Uterus (tissue), 4 donors: ENCODE measurements around the gene FARS2. TPM values are rescaled to one million over a fixed set of nuclear protein-coding genes. Genes with fewer than 3 reads are reported as not detected.

Source experiments
- DNase-seq, 2 donors: peaks; one replicate each; pipeline ENCODE4 v3.0.0-alpha.2; 2019 to 2020
- H3K27ac ChIP-seq, 2 donors: fragments of 200-600 bp; sonication (generic); 1 replicate in 1 of 2; 2 replicates in 1 of 2; pipeline ENCODE4 v1.5.1; 2016 to 2018
- H3K27me3 ChIP-seq, 2 donors: fragments of 200-600 bp; sonication (generic); one replicate each; pipeline ENCODE4 v1.5.1; 2018 to 2019; ENCODE audit warnings: control low read depth in 1 of 2
- H3K36me3 ChIP-seq, 2 donors: fragments of 200-600 bp; sonication (generic); one replicate each; pipeline ENCODE4 v1.5.1; 2019; ENCODE audit warnings: control low read depth in 1 of 2
- H3K4me1 ChIP-seq, 2 donors: fragments of 200-600 bp; sonication (generic); one replicate each; pipeline ENCODE4 v1.5.1; 2018 to 2019; ENCODE audit warnings: control low read depth in 1 of 2
- H3K4me3 ChIP-seq, 2 donors: fragments of 200-600 bp; sonication (generic); 1 replicate in 1 of 2; 2 replicates in 1 of 2; pipeline ENCODE4 v1.5.1; 2018 to 2019; ENCODE audit warnings: mild to moderate bottlenecking in 1 of 2
- H3K9me3 ChIP-seq, 2 donors: fragments of 200-600 bp; sonication (generic); one replicate each; pipeline ENCODE4 v1.5.1; 2019; ENCODE audit warnings: control low read depth in 1 of 2
- POLR2A ChIP-seq, 2 donors: fragments of 450-650 bp; IDR thresholded peaks; one replicate each; pipeline ENCODE4 v1.6.1; 2016; ENCODE audit warnings: antibody characterized with exemption in 2 of 2, mild to moderate bottlenecking in 1 of 2, moderate library complexity in 1 of 2
- intact Hi-C: fragments of 100-400 bp; cut with DNase I; formaldehyde crosslinking; loops from one replicate; pipeline ENCODE4 v1.15.1; 2023; ENCODE audit warnings: low total_unique reads
- total RNA-seq, 4 donors: library from RNA; depleted of rRNA in 3 of 4; stranded (reverse); fragments of >200 nt in 3 of 4; gene quantifications; one replicate each; pipeline versions ENCODE4 v1.1.0 to v1.2.4, GENCODE V29; 2014 to 2023
- TF ChIP-seq, protein P1 (sequence below), 4 experiments: fragments of 200-600 bp in 2 of 4; fragments of 450-650 bp in 2 of 4; sonication (generic) in 2 of 4; IDR thresholded peaks; one replicate each; pipeline ENCODE4 v1.5.1; 2016 to 2019; ENCODE audit warnings: antibody characterized with exemption in 4 of 4, mild to moderate bottlenecking in 2 of 4, moderate library complexity in 1 of 4
- donor health status: DM: yes; HTN: yes; CAD: no.

The FARS2 gene
- total RNA-seq, 4 donors from 2014 or later, result 14.4 to 32.5 (median 25.6) TPM

- Histone ChIP-seq H3K27me3 (no peaks in the 10 kb centered on the region), H3K9me3 (no peaks in the 10 kb centered on the region), H3K36me3 (no peaks in the 10 kb centered on the region), H3K27ac (no peak overlapping the region), H3K4me3 (no peak overlapping the region), H3K4me1 (no peaks in the 10 kb centered on the region)
- intact Hi-C loops, result no loop called here
- DNase-seq, result no peak
- no peak for TF ChIP-seq POLR2A (IDR thresholded peaks at IDR 0.05)
- TF ChIP-seq, protein P1, sequence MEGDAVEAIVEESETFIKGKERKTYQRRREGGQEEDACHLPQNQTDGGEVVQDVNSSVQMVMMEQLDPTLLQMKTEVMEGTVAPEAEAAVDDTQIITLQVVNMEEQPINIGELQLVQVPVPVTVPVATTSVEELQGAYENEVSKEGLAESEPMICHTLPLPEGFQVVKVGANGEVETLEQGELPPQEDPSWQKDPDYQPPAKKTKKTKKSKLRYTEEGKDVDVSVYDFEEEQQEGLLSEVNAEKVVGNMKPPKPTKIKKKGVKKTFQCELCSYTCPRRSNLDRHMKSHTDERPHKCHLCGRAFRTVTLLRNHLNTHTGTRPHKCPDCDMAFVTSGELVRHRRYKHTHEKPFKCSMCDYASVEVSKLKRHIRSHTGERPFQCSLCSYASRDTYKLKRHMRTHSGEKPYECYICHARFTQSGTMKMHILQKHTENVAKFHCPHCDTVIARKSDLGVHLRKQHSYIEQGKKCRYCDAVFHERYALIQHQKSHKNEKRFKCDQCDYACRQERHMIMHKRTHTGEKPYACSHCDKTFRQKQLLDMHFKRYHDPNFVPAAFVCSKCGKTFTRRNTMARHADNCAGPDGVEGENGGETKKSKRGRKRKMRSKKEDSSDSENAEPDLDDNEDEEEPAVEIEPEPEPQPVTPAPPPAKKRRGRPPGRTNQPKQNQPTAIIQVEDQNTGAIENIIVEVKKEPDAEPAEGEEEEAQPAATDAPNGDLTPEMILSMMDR (IDR thresholded peaks at IDR 0.05), result no peak
These were observed 517.6 kb downstream of the FARS2 start for GRCh38 chr6:5778906-5779305.

DNA sequence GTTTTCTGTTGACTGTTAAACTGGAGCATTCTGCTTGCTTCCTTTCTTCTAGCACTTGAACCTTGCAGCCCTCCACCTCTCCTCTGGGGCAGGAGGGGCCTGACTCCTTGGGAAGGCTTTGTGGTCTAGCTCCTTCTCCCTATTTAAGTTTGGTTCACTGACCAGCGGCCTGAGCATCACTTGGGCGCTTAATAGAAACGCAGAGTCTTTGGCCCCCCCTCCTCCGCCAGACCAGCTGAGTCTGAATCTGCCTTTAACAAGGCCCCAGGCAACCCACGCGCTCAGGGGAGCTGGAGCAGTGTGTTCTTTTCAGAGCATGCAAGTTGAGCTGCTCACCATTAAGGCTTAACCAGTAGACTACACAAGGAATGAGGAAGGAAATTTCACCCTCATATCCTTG lies 519.7 kb downstream of the FARS2 start:
- no peaks in the 10 kb centered on the region for H3K9me3 ChIP-seq
- intact Hi-C loops, result no loop called here
- H3K27me3 ChIP-seq, result no peaks in the 10 kb centered on the region
- H3K4me3 ChIP-seq, result no peak overlapping the region
- TF ChIP-seq, protein P1 (IDR thresholded peaks at IDR 0.05), result no peak
- no peak for TF ChIP-seq POLR2A (IDR thresholded peaks at IDR 0.05)
- no peaks in the 10 kb centered on the region for H3K36me3 ChIP-seq
- no peak for DNase-seq
- H3K27ac ChIP-seq, result no peak overlapping the region
- no peaks in the 10 kb centered on the region for H3K4me1 ChIP-seq

GRCh38 chr6:5781966-5782556 lies 520.7 kb downstream of the FARS2 start:
- no peaks in the 10 kb centered on the region for H3K27me3 ChIP-seq
- H3K27ac ChIP-seq, result no peak overlapping the region
- intact Hi-C loops, result no loop called here
- no peaks in the 10 kb centered on the region for H3K36me3 ChIP-seq
- H3K9me3 ChIP-seq, result no peaks in the 10 kb centered on the region
- DNase-seq, result no peak
- TF ChIP-seq, protein P1 (IDR thresholded peaks at IDR 0.05), result no peak
- TF ChIP-seq POLR2A (IDR thresholded peaks at IDR 0.05), result no peak
- H3K4me3 ChIP-seq, result no peak overlapping the region
- no peaks in the 10 kb centered on the region for H3K4me1 ChIP-seq

GRCh38 chr6:5782783-5783547 lies 521.7 kb downstream of the FARS2 start:
- TF ChIP-seq POLR2A (IDR thresholded peaks at IDR 0.05), result no peak
- TF ChIP-seq, protein P1 (IDR thresholded peaks at IDR 0.05), result no peak
- H3K4me3 ChIP-seq, result no peak overlapping the region
- no peaks in the 10 kb centered on the region for H3K4me1 ChIP-seq
- DNase-seq, result no peak
- no peak overlapping the region for H3K27ac ChIP-seq
- no peaks in the 10 kb centered on the region for H3K9me3 ChIP-seq
- no peaks in the 10 kb centered on the region for H3K27me3 ChIP-seq
- no peaks in the 10 kb centered on the region for H3K36me3 ChIP-seq
- intact Hi-C loops, result no loop called here

DNA sequence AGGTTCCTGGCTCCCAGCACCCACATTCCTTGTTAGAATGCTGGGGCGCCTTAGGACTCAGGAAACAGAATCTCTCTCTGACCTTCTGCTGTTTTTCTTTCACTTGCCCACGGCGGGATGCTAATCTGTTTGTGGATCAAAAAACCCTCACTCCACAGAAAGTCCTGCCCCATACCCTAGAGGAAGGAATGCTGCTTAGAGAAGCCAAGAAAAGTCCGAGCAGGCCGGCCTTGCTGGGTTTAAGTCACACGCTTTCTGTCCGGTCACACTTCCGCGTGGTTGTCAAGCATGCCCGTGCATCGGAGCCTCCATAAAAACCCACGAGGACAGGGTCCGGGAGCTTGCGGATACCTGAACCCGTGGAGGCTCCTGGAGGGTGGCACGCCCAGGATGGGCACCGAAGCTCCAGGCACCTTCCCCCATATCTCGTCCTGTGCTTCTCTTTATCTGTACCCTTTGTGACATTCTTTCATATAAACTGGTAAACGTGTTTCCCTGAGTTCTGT lies 522.3 kb downstream of the FARS2 start:
- no peak for DNase-seq
- TF ChIP-seq POLR2A (IDR thresholded peaks at IDR 0.05), result no peak
- TF ChIP-seq, protein P1 (IDR thresholded peaks at IDR 0.05), result no peak
- intact Hi-C loops, result no loop called here
- H3K4me3 ChIP-seq, result no peak overlapping the region
- no peaks in the 10 kb centered on the region for H3K27me3 ChIP-seq
- no peaks in the 10 kb centered on the region for H3K36me3 ChIP-seq
- H3K9me3 ChIP-seq, result no peaks in the 10 kb centered on the region
- H3K4me1 ChIP-seq, result no peaks in the 10 kb centered on the region
- no peak overlapping the region for H3K27ac ChIP-seq
